Ishikawa (cell line): ENCODE results near the gene CCNT1.

Experiments used
- CEBPB ChIP-seq: IDR thresholded peaks from 2 replicates; pipeline ENCODE4 v1.6.1; 2012
- CREB1 ChIP-seq: IDR thresholded peaks from 2 replicates; pipeline ENCODE4 v1.6.1; 2012; ENCODE audit warnings: low read depth
- EGR1 ChIP-seq: IDR thresholded peaks from 2 replicates; pipeline ENCODE4 v1.6.1; 2012
- EP300 ChIP-seq: IDR thresholded peaks from 2 replicates; pipeline ENCODE4 v1.6.1; 2012; ENCODE audit warnings: borderline replicate concordance
- FOXM1 ChIP-seq: IDR thresholded peaks from 2 replicates; pipeline ENCODE4 v1.6.1; 2012; ENCODE audit warnings: low read depth, borderline replicate concordance
- MAX ChIP-seq: IDR thresholded peaks from 2 replicates; pipeline ENCODE4 v1.6.1; 2012
- NFIC ChIP-seq: IDR thresholded peaks from 2 replicates; pipeline ENCODE4 v1.6.1; 2012
- RAD21 ChIP-seq: IDR thresholded peaks from 2 replicates; pipeline ENCODE4 v1.6.1; 2012; ENCODE audit warnings: low read depth
- REST ChIP-seq: IDR thresholded peaks from 2 replicates; pipeline ENCODE4 v1.6.1; 2012; ENCODE audit warnings: low read depth, mild to moderate bottlenecking
- TAF1 ChIP-seq: IDR thresholded peaks from 2 replicates; pipeline ENCODE4 v1.6.1; 2012; ENCODE audit warnings: low read depth, mild to moderate bottlenecking
- TEAD4 ChIP-seq: IDR thresholded peaks from 2 replicates; pipeline ENCODE4 v1.6.1; 2012
- USF1 ChIP-seq: IDR thresholded peaks from 2 replicates; pipeline ENCODE4 v1.6.1; 2012
- YY1 ChIP-seq: IDR thresholded peaks from 2 replicates; pipeline ENCODE4 v1.6.1; 2012; ENCODE audit warnings: low read depth
- ZBTB7A ChIP-seq: IDR thresholded peaks from 2 replicates; pipeline ENCODE4 v1.6.1; 2012; ENCODE audit warnings: low read depth

- TF ChIP-seq REST (no peak), TAF1 (no peak), EP300 (no peak), USF1 (no peak), RAD21 (no peak), CEBPB (no peak), CREB1 (no peak), YY1 (no peak), FOXM1 (no peak), NFIC (no peak), EGR1 (no peak), MAX (no peak), TEAD4 (no peak), ZBTB7A (no peak)
Observed at GRCh38 chr12:48739618-48740269, 23.2 kb upstream of the CCNT1 start.
